ENCODE results near the gene PTPRM. TPM values are rescaled to one million over a fixed set of nuclear protein-coding genes. Genes with fewer than 3 reads are reported as not detected.

PTPRM gene
- total RNA-seq, 2 experiments from 2014 or later: 2.1 to 3.0 TPM

DNA sequence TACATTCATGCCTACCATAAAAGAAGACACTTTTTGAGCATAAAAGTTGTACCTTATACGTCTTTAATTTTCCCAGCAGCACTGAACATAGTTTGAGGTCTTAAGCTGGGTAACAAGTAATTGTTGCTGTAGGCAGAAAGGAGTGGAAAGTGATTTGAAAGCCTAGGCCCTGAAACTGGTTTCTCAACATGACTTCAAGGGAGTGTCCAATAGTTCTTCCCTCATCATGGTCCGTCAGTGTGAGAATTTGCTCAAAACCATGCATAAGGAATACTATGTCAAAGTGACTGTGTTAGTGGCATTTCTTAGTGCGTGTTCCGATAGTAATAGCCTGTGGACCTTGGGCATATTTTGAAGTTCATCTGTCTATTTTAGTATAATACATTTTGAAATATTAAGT, 463.1 kb downstream of the PTPRM start:
- TF ChIP-seq, protein P1, sequence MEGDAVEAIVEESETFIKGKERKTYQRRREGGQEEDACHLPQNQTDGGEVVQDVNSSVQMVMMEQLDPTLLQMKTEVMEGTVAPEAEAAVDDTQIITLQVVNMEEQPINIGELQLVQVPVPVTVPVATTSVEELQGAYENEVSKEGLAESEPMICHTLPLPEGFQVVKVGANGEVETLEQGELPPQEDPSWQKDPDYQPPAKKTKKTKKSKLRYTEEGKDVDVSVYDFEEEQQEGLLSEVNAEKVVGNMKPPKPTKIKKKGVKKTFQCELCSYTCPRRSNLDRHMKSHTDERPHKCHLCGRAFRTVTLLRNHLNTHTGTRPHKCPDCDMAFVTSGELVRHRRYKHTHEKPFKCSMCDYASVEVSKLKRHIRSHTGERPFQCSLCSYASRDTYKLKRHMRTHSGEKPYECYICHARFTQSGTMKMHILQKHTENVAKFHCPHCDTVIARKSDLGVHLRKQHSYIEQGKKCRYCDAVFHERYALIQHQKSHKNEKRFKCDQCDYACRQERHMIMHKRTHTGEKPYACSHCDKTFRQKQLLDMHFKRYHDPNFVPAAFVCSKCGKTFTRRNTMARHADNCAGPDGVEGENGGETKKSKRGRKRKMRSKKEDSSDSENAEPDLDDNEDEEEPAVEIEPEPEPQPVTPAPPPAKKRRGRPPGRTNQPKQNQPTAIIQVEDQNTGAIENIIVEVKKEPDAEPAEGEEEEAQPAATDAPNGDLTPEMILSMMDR (IDR thresholded peaks at IDR 0.05): no peak
- Mint-ChIP-seq H3K4me3 (no peak overlapping the region), H3K27ac (no peak overlapping the region), H3K4me1 (ENCODE audit: low read depth) (no peaks in the 10 kb centered on the region), H3K9me3 (no peaks in the 10 kb centered on the region), H3K36me3 (ENCODE audit: low read depth) (no peaks in the 10 kb centered on the region), H3K27me3 (no peaks in the 10 kb centered on the region)
- DNase-seq: no peak
- ChIA-PET POLR2A (no interaction called here), CTCF (no interaction called here)
- intact Hi-C loops (cut with micrococcal nuclease): no loop called here
- ATAC-seq: no peak

DNA sequence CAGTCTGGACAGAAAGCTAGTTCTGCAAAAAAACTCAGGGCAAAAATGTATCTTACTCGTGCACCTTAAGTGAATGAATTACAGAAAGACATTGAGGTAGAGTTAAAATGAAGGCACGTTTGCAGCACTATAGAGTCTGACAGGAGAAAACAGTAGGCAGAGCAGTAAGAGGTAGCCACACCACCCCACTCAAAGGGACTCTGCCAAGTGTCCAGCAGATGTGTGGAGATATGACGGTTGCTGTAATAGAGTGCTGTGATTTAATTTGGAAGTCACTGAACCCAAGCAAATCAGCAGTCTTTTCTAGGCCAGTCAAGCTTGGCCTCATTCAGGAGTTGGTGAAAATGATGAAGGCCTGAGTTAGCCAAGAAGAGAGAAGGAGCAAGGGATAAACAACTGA, 464.4 kb downstream of the PTPRM start:
- CTCF ChIA-PET: no interaction called here
- TF ChIP-seq, protein P1 (IDR thresholded peaks at IDR 0.05): no peak
- DNase-seq (no peak), ATAC-seq (no peak)
- Mint-ChIP-seq H3K27me3 (no peaks in the 10 kb centered on the region), H3K4me3 (no peak overlapping the region), H3K36me3 (ENCODE audit: low read depth) (no peaks in the 10 kb centered on the region), H3K9me3 (no peaks in the 10 kb centered on the region), H3K4me1 (ENCODE audit: low read depth) (no peaks in the 10 kb centered on the region), H3K27ac (no peak overlapping the region)
- intact Hi-C loops (cut with micrococcal nuclease): no loop called here
- POLR2A ChIA-PET: no interaction called here

DNA sequence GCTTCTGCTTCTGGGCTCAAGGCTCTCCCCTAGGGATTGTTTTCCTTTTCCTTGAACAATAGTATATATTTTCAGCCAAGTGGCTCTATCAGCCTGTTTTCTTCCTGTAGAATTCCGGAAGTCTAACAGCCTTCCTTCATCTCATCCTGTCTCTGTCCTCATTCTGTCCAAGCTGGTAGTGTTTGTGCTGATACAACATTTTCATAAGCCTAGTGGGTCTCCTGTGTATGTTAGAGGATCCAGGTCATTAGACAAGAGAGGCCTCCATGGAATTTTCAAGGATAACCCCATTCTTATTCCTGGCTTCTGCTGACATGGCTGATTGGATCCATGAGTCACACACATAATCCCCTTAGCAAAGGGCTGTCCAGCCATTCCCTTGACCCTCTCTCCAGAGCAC, 467.6 kb downstream of the PTPRM start:
- Mint-ChIP-seq H3K4me3 (no peak overlapping the region), H3K9me3 (no peaks in the 10 kb centered on the region), H3K27ac (no peak overlapping the region), H3K36me3 (ENCODE audit: low read depth) (no peaks in the 10 kb centered on the region), H3K27me3 (no peaks in the 10 kb centered on the region), H3K4me1 (ENCODE audit: low read depth) (no peaks in the 10 kb centered on the region)
- intact Hi-C loops (cut with micrococcal nuclease): no loop called here
- no peak for ATAC-seq
- no peak for DNase-seq
- POLR2A ChIA-PET: no interaction called here
- TF ChIP-seq, protein P1 (IDR thresholded peaks at IDR 0.05): no peak
- CTCF ChIA-PET: no interaction called here

DNA sequence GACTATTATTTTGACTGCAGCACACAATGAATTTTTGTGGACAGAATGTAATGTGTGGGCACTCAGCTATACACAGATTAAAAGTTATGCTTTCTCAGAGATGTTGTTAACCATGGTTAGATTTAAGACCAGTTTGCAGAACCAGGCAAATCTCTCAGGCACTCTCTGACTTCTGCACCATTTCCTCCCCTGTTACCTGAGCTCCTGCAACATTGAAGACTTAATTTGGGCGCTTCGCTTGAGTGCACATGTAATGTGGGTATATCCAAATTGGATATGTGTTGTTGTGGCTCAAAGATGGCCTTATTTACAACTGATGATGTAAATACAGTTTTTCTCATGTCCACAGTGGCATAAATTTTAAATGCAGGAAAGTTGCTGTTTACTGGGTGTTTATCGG, 469.4 kb downstream of the PTPRM start:
- no peaks in the 10 kb centered on the region for H3K36me3 Mint-ChIP-seq (ENCODE audit: low read depth)
- TF ChIP-seq, protein P1 (IDR thresholded peaks at IDR 0.05): no peak
- ATAC-seq: no peak
- H3K9me3 Mint-ChIP-seq: no peaks in the 10 kb centered on the region
- H3K4me3 Mint-ChIP-seq: no peak overlapping the region
- CTCF ChIA-PET: no interaction called here
- H3K4me1 Mint-ChIP-seq (ENCODE audit: low read depth): no peaks in the 10 kb centered on the region
- intact Hi-C loops (cut with micrococcal nuclease): no loop called here
- H3K27ac Mint-ChIP-seq: no peak overlapping the region
- no peaks in the 10 kb centered on the region for H3K27me3 Mint-ChIP-seq
- DNase-seq: no peak
- POLR2A ChIA-PET: no interaction called here

DNA sequence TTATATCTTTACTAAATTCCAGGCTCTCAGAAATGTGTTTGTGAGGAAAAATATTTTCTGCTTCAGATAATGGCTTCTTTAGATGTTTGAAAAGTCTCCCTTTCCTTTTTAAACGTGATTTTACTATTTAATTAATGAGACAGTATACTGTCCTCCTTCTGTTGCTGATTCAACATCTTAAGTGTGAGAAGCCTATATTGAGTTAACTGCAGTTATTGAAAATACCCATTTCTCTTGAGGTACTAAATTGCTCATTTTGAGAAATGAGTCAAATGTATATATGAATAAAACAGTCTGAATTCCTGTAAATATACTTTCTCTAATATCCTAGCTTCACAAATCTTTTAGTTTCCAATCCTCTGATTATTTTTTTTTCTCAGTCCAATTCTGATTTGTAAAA, 470.2 kb downstream of the PTPRM start:
- TF ChIP-seq, protein P1 (IDR thresholded peaks at IDR 0.05): no peak
- intact Hi-C loops (cut with micrococcal nuclease): no loop called here
- Mint-ChIP-seq H3K9me3 (no peaks in the 10 kb centered on the region), H3K27me3 (no peaks in the 10 kb centered on the region), H3K36me3 (ENCODE audit: low read depth) (no peaks in the 10 kb centered on the region), H3K27ac (no peak overlapping the region), H3K4me3 (no peak overlapping the region), H3K4me1 (ENCODE audit: low read depth) (no peaks in the 10 kb centered on the region)
- CTCF ChIA-PET: interaction anchor here (0.6 kb wide), 1 partner anchor 64 kb away, joined by 3 read pairs; no protein-coding TSS in a partner anchor
- ATAC-seq (no peak), DNase-seq (no peak)
- POLR2A ChIA-PET: no interaction called here

Measured in activated CD8-positive, alpha-beta T cell treated with anti-CD3 and anti-CD28 coated beads for 36 hours (primary cell).